Measurements from ENCODE around the gene HOXA3.
A peak's percentile ranks its signal among the peaks of the same experiment; 100 is the strongest.

HOXA3 gene

DNA sequence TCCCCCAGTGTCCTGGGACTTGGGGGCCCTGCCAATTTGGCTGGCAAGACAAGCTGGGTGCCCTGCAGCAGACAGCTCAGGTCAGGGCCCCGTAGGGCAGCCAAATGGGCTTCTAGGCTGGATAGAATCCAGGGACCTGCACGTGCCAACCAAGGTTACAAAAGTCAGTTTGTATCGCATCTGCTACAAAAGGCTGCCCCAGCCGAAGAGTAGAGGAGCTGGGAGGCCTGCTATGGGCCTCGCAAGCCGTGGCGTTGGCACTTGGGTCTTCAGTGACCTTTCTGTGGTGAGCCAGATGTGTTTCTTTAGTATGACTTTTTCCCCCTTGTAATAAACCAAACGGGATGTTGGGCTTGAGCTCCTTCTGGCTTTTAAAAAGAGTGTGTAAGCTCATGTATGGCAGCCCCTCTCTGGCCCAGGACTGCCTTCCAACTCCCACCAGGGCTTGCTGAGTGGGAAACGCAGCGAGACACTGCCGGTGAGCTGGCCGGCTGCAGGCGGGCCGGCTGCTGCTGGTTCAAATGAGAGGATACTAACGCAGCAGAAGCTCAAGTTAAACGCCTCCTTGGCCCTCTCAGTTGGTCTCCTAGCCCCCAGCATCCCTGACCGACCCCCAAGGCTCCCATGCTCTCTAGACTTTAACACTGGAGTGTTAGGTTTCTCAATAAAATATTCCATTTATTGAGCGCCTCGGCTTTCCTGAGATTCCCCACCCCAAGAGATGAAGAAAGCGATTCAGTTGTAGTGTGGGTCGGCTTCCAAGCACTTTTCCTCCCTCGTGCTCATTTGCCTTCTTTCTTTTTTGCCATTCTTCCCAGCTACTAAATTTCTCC, 24.8 kb upstream of the HOXA3 start:
- intact Hi-C loops (cut with micrococcal nuclease) = no loop called here
- H3K27me3 Mint-ChIP-seq = peaks cover 92% of the 10 kb centered on the region
- H3K9me3 Mint-ChIP-seq = no peaks in the 10 kb centered on the region
- H3K27ac Mint-ChIP-seq = no peak overlapping the region
- H3K4me1 Mint-ChIP-seq (ENCODE audit: low read depth) = peaks cover 24% of the 10 kb centered on the region
- H3K4me3 Mint-ChIP-seq = no peak overlapping the region
- H3K36me3 Mint-ChIP-seq (ENCODE audit: low read depth) = no peaks in the 10 kb centered on the region

GRCh38 chr7:27176524-27176845, 24.1 kb upstream of the HOXA3 start:
- Mint-ChIP-seq H3K4me3 (no peak overlapping the region), H3K27ac (no peak overlapping the region), H3K9me3 (no peaks in the 10 kb centered on the region), H3K36me3 (ENCODE audit: low read depth) (no peaks in the 10 kb centered on the region), H3K4me1 (ENCODE audit: low read depth) (peaks cover 31% of the 10 kb centered on the region), H3K27me3 (peaks cover 93% of the 10 kb centered on the region)
- intact Hi-C loops (cut with micrococcal nuclease) = no loop called here

GRCh38 chr7:27175626-27176523, 23.5 kb upstream of the HOXA3 start:
- Mint-ChIP-seq H3K4me3 (no peak overlapping the region), H3K36me3 (ENCODE audit: low read depth) (no peaks in the 10 kb centered on the region), H3K27ac (no peak overlapping the region), H3K4me1 (ENCODE audit: low read depth) (peaks cover 33% of the 10 kb centered on the region), H3K9me3 (no peaks in the 10 kb centered on the region), H3K27me3 (peaks cover 94% of the 10 kb centered on the region)
- intact Hi-C loops (cut with micrococcal nuclease) = no loop called here

DNA sequence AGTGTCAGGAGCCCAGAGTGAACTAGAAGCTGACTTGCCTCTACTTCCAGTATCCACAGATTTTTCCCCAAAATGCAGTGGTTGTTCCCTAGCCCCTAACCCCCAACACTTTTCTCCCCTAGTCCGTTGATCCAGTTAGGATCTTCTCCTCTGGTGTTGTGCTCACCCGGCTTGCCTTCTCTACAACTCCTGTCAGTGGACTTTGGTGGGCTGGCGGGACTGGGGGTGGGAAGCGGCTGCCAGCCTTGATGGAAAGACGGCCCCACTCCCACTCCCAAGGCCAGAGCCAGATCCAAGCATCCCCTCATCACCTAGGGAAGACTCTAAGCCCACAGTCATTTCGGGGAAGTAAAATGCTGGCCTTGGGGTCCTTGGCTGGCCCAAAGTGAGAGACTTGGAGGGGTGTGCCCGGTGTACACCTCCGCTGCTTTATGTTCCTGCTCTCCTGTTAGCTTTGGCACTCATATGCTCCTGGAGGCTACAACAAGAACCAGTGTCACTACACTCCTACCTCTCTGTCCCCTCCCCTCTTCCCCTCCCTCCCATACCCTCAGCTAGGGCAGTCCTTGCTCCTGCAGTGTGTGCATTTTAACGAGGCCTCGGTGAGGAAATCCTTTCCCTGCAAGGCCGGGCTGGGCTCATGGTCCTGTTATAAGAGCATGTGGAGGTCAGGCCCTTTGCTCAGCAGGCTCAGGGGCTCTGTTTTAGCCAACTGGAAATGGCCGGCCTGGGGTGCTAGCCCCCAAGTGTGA, 22.7 kb upstream of the HOXA3 start:
- Mint-ChIP-seq H3K9me3 (no peaks in the 10 kb centered on the region), H3K36me3 (ENCODE audit: low read depth) (no peaks in the 10 kb centered on the region), H3K4me3 (no peak overlapping the region), H3K27me3 (peaks cover 93% of the 10 kb centered on the region), H3K4me1 (ENCODE audit: low read depth) (peaks cover 36% of the 10 kb centered on the region), H3K27ac (no peak overlapping the region)
- intact Hi-C loops (cut with micrococcal nuclease) = no loop called here

DNA sequence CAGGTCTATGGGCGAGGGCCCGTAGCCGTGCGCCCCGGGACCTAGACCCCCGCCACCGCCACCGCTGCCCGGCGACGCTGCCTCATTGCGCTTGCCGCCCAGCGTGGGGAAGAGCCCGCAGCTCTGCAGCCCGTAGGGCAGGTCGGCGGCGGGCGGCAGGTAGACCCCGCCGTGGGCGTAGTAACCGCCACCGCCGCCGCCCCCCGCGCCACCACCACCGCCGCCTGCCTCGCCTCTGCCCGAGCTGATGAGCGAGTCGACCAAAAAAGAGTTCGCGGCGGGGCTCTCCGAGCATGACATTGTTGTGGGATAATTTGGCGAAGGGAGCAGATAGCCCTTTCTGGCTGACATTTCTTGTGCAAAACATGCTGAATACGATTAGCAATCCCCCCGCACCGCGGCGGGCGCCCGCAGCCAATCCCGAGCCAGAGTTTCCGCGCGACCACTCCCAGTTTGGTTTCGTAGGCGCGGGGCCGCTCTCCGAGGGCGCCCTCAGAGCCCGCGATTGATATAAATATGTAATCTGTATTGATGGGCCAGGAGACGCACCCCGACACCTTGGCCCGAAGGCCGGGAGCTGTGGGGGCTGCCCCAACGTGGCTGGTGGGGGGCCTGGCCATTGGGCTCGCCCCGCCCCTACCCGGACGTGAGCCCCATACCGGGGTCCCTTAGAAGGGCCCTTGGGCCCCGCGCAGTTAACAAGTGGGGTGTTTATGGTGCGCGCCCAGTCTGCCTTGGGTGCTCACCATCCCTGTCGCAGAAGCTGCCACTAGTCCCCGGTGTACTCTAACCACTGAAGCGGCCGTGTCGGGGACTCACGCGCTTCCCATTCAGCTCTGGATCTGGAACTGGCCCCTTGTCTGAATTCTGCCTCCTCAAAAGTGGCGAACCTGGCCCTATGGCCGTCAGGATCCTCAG, 21.8 kb upstream of the HOXA3 start, which contains the start of gene HOXA10:
TSS of gene HOXA10 (minus strand) at position 365 of the 918 bp plus-strand sequence. CDS start at position 351, 14 bp downstream.
- no peaks in the 10 kb centered on the region for H3K9me3 Mint-ChIP-seq
- peaks cover 91% of the 10 kb centered on the region for H3K27me3 Mint-ChIP-seq
- H3K27ac Mint-ChIP-seq = no peak within 1 kb of the TSS
- peak within 1 kb of the TSS; percentile 71 for H3K4me3 Mint-ChIP-seq
- H3K4me1 Mint-ChIP-seq (ENCODE audit: low read depth) = peaks cover 38% of the 10 kb centered on the region
- no peaks in the 10 kb centered on the region for H3K36me3 Mint-ChIP-seq (ENCODE audit: low read depth)
- intact Hi-C loops (cut with micrococcal nuclease) = no loop called here

DNA sequence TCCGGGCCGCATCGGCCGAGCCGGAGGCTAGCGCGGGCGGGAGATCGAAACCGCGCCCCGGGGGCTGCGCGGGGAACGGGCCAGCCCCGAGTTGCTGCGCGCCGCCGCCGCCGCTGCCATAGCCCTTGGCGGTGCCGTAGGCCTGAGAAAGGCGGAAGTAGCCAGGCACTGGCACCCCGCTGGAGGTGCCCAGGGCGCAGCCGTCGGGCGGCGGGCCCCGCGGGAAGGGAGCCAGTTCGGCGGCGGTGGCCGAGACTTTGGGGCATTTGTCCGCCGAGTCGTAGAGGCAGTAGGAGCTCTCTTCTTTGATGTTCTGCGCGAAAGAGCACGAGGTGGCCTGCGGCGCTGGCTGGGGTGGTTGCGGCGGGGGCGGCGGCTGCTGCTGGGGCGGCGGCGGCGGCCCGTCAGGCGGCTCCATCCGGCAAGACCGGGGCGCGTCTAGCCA, 21.1 kb upstream of the HOXA3 start:
- intact Hi-C loops (cut with micrococcal nuclease) = no loop called here
- H3K27ac Mint-ChIP-seq = no peak overlapping the region
- no peaks in the 10 kb centered on the region for H3K36me3 Mint-ChIP-seq (ENCODE audit: low read depth)
- H3K4me3 Mint-ChIP-seq = peak overlapping the region; percentile 71
- peaks cover 45% of the 10 kb centered on the region for H3K4me1 Mint-ChIP-seq (ENCODE audit: low read depth)
- peaks cover 93% of the 10 kb centered on the region for H3K27me3 Mint-ChIP-seq
- no peaks in the 10 kb centered on the region for H3K9me3 Mint-ChIP-seq

DNA sequence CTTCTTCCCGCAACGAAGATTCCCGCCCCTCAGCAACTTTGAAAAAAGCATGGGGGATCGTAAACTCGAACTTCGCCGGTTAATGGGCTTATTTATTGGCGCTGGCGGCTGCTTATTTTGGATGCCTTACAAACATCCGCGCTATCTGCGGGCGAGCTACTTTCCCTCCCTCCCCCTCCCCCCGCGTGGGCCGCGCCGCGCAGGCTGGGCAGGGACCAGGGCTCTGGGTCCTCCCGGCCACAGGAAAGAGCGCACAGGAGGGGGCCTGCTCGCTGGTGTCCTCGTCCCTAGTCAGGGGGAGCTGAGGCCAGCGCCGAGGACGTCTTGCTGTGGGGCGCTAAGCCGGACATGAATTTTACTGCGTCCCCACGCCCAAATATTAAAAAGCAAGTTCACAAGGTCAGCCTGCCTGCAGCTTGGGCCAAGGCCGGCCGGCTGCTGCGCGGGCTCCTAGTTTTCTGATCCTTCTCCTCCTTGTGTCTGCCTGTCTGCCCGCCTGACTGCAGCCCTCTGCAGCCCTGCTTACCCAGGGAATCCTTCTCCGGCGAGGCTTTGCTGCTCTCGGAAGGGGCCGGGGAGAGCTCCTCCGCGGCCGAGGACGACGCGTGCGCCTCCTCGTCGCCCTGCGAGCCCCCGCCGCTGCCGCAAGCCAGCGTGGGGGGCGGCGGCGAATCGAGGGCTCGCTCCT, 20.6 kb upstream of the HOXA3 start:
- peaks cover 50% of the 10 kb centered on the region for H3K4me1 Mint-ChIP-seq (ENCODE audit: low read depth)
- intact Hi-C loops (cut with micrococcal nuclease) = no loop called here
- peaks cover 93% of the 10 kb centered on the region for H3K27me3 Mint-ChIP-seq
- no peaks in the 10 kb centered on the region for H3K36me3 Mint-ChIP-seq (ENCODE audit: low read depth)
- no peaks in the 10 kb centered on the region for H3K9me3 Mint-ChIP-seq
- peak overlapping the region; percentile 71 for H3K4me3 Mint-ChIP-seq
- H3K27ac Mint-ChIP-seq = no peak overlapping the region

- Mint-ChIP-seq H3K4me3 (peak overlapping the region; percentile 40), H3K9me3 (no peaks in the 10 kb centered on the region), H3K27ac (no peak overlapping the region), H3K36me3 (ENCODE audit: low read depth) (no peaks in the 10 kb centered on the region), H3K4me1 (ENCODE audit: low read depth) (peaks cover 57% of the 10 kb centered on the region), H3K27me3 (peaks cover 93% of the 10 kb centered on the region)
- intact Hi-C loops (cut with micrococcal nuclease) = no loop called here
Measured at GRCh38 chr7:27172315-27172774, 20.0 kb upstream of the HOXA3 start.

GRCh38 chr7:27171637-27172314, 19.4 kb upstream of the HOXA3 start:
- intact Hi-C loops (cut with micrococcal nuclease) = no loop called here
- H3K9me3 Mint-ChIP-seq = no peaks in the 10 kb centered on the region
- peak overlapping the region; percentile 38 for H3K4me3 Mint-ChIP-seq
- peaks cover 93% of the 10 kb centered on the region for H3K27me3 Mint-ChIP-seq
- H3K27ac Mint-ChIP-seq = no peak overlapping the region
- H3K4me1 Mint-ChIP-seq (ENCODE audit: low read depth) = peaks cover 62% of the 10 kb centered on the region
- H3K36me3 Mint-ChIP-seq (ENCODE audit: low read depth) = no peaks in the 10 kb centered on the region

- Mint-ChIP-seq H3K4me1 (ENCODE audit: low read depth) (peaks cover 66% of the 10 kb centered on the region), H3K4me3 (no peak overlapping the region), H3K27ac (no peak overlapping the region)
Measured at GRCh38 chr7:27171325-27171636, 18.9 kb upstream of the HOXA3 start.

DNA sequence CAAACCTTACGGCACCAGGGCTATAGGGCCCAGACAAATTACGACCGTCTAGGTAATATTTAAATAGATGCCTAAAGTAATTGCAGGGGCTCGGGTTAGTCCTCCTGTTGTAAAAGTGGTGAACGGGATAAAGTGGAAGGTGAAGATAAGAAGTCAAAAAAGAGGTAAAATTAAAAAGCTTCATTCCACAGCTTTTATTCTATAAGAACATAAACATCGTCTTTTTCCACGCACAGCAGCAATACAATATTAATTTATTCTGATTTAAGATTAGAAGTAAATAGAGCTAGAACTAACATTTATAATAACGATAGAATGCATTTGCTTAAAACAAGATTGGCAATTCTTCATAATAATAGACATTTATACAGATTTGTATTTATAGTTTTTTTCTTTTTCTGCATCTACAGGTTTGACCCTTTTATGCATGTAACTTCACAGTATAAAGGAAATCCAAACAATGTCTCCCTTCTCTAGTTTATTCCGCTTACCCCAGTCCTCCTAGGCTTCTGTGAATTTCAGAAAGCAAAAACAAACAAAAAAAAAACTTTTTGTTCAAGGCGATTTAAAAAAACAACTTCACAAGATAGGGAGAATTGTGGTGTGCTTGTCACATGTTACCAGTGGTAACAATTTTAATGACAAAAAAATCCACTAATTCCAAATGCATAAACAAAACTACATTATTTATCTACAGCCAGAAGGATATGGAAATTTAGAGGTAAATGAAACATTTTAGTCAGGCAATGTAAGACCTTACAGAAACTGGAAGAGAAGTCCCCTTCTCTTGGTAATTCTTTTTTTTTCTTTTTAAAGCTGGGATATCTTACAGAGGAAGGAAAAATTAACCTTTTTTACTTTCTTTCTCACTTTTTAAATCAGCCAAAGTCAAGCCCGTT, 18.3 kb upstream of the HOXA3 start:
- Mint-ChIP-seq H3K27ac (no peak overlapping the region), H3K36me3 (ENCODE audit: low read depth) (no peaks in the 10 kb centered on the region), H3K9me3 (no peaks in the 10 kb centered on the region), H3K4me1 (ENCODE audit: low read depth) (peaks cover 72% of the 10 kb centered on the region), H3K27me3 (peaks cover 93% of the 10 kb centered on the region), H3K4me3 (no peak overlapping the region)
- intact Hi-C loops (cut with micrococcal nuclease) = no loop called here

More at GRCh38 chr7:27171325-27171636, 18.9 kb upstream of the HOXA3 start:
- peaks cover 93% of the 10 kb centered on the region for H3K27me3 Mint-ChIP-seq
- H3K36me3 Mint-ChIP-seq (ENCODE audit: low read depth) = no peaks in the 10 kb centered on the region
- intact Hi-C loops (cut with micrococcal nuclease) = no loop called here
- no peaks in the 10 kb centered on the region for H3K9me3 Mint-ChIP-seq

All from dendritic cell treated with granulocyte-macrophage colony-stimulating factor and Interleukin-4, amounts not matched to agents 40 ng/mL and 50 ng/mL, for 4 days (primary cell).